ENCODE data around the gene CCDC170.

DNA sequence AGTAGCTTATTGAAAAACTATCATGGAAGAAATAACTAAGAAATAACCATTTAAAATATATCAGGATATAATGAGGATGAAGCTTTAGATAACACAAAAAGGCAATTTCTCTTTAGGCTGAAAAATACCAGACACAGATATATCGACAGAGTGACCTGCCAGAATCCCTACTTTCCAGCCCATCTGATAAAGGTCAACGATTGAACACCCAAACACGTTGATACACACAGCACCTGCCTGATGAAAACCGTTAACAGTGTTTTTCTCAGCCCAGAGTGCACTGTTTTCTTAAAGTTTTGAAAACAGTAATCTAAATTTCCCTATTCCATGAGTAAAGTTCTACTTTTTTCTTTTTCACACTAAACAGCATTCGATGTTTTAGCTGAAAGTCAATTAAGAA lies 170.6 kb downstream of the CCDC170 start:
- no peak for TF ChIP-seq TGIF2 (CRISPR knock-in tag; IDR thresholded peaks at IDR 0.05)
- TF ChIP-seq, protein P1, sequence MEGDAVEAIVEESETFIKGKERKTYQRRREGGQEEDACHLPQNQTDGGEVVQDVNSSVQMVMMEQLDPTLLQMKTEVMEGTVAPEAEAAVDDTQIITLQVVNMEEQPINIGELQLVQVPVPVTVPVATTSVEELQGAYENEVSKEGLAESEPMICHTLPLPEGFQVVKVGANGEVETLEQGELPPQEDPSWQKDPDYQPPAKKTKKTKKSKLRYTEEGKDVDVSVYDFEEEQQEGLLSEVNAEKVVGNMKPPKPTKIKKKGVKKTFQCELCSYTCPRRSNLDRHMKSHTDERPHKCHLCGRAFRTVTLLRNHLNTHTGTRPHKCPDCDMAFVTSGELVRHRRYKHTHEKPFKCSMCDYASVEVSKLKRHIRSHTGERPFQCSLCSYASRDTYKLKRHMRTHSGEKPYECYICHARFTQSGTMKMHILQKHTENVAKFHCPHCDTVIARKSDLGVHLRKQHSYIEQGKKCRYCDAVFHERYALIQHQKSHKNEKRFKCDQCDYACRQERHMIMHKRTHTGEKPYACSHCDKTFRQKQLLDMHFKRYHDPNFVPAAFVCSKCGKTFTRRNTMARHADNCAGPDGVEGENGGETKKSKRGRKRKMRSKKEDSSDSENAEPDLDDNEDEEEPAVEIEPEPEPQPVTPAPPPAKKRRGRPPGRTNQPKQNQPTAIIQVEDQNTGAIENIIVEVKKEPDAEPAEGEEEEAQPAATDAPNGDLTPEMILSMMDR (IDR thresholded peaks at IDR 0.05 in 2 of 3, conservative IDR thresholded peaks at IDR 0.05 in 1 of 3; ENCODE audit: insufficient read depth in 2 of 3, low read depth in 1 of 3, low read length in 3 of 3), result no peak
- TF ChIP-seq GABPB1 (CRISPR knock-in tag; IDR thresholded peaks at IDR 0.05), result no peak
- TF ChIP-seq ZNF77 (CRISPR knock-in tag; IDR thresholded peaks at IDR 0.05), result no peak
- no peak for TF ChIP-seq POLR2A (conservative IDR thresholded peaks at IDR 0.05)
- TF ChIP-seq, protein P2, sequence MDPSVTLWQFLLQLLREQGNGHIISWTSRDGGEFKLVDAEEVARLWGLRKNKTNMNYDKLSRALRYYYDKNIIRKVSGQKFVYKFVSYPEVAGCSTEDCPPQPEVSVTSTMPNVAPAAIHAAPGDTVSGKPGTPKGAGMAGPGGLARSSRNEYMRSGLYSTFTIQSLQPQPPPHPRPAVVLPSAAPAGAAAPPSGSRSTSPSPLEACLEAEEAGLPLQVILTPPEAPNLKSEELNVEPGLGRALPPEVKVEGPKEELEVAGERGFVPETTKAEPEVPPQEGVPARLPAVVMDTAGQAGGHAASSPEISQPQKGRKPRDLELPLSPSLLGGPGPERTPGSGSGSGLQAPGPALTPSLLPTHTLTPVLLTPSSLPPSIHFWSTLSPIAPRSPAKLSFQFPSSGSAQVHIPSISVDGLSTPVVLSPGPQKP (CRISPR knock-in tag; IDR thresholded peaks at IDR 0.05), result no peak
- TF ChIP-seq KAT7 (CRISPR knock-in tag; IDR thresholded peaks at IDR 0.05; ENCODE audit: borderline replicate concordance), result no peak
